CD14-positive monocyte (primary cell): ENCODE data around the gene CCDC88A. TPM values are rescaled to one million over a fixed set of nuclear protein-coding genes. Genes with fewer than 3 reads are reported as not detected.

Source experiments
- DNase-seq, 3 donors: peaks; one replicate each; pipeline ENCODE4 v3.0.0-alpha.2; 2011 to 2022
- H2AFZ ChIP-seq: 2 replicates; pipeline ENCODE4 v1.6.0; 2012; ENCODE audit warnings: mild to moderate bottlenecking, low read depth, low read length, inconsistent platforms; ENCODE audit not compliant: insufficient read depth, poor library complexity, severe bottlenecking
- H3K27ac ChIP-seq, 2 donors: 1 replicate in 1 of 2; 2 replicates in 1 of 2; pipeline ENCODE4 v1.5.1; 2012 to 2013; ENCODE audit warnings: low read length in 2 of 2, control low read depth in 1 of 2, inconsistent platforms in 1 of 2, low read depth in 1 of 2, mild to moderate bottlenecking in 1 of 2
- H3K27me3 ChIP-seq, 2 donors: one replicate each; pipeline versions ENCODE4 v1.6.0 to v1.6.1; 2011 to 2013; ENCODE audit warnings: low read length in 2 of 2; ENCODE audit not compliant: control insufficient read depth in 2 of 2, insufficient read depth in 2 of 2
- H3K36me3 ChIP-seq, 2 donors: replicated peaks in 1 of 2; 1 replicate in 1 of 2; 2 replicates in 1 of 2; pipeline versions ENCODE4 v1.5.1 to v1.6.1; 2012 to 2013; ENCODE audit warnings: low read length in 2 of 2, control low read depth in 1 of 2, inconsistent platforms in 1 of 2, mild to moderate bottlenecking in 1 of 2; ENCODE audit not compliant: insufficient read depth in 2 of 2, control insufficient read depth in 1 of 2
- H3K4me1 ChIP-seq, 2 donors: 1 replicate in 1 of 2; 2 replicates in 1 of 2; pipeline versions ENCODE4 v1.5.1 to v1.6.1; 2012 to 2013; ENCODE audit warnings: low read length in 2 of 2, control low read depth in 1 of 2, inconsistent platforms in 1 of 2, mild to moderate bottlenecking in 1 of 2, moderate library complexity in 1 of 2; ENCODE audit not compliant: insufficient read depth in 2 of 2, control insufficient read depth in 1 of 2
- H3K4me2 ChIP-seq: replicated peaks from 2 replicates; pipeline ENCODE3; 2012; ENCODE audit warnings: low read length, moderate library complexity, mild to moderate bottlenecking; ENCODE audit not compliant: poor library complexity, severe bottlenecking; ENCODE audit errors: extremely low read depth
- H3K4me3 ChIP-seq, 3 experiments: fragments of 200-600 bp in 1 of 3; sonication (generic) in 1 of 3; replicated peaks in 1 of 3; 1 replicate in 2 of 3; 2 replicates in 1 of 3; pipeline ENCODE4 v1.5.1; 2011 to 2013; ENCODE audit warnings: low read length in 3 of 3, mild to moderate bottlenecking in 3 of 3, control low read depth in 2 of 3, low read depth in 2 of 3, inconsistent platforms in 1 of 3, moderate library complexity in 1 of 3
- H3K79me2 ChIP-seq: 2 replicates; pipeline ENCODE4 v1.6.0; 2012; ENCODE audit warnings: mild to moderate bottlenecking, control low read depth, inconsistent platforms, low read length, moderate library complexity; ENCODE audit not compliant: insufficient read depth
- H3K9ac ChIP-seq: 2 replicates; pipeline ENCODE4 v1.6.0; 2017; ENCODE audit warnings: low read length, mild to moderate bottlenecking; ENCODE audit not compliant: insufficient read depth, poor library complexity, severe bottlenecking
- H3K9me3 ChIP-seq, 2 donors: replicated peaks in 1 of 2; 1 replicate in 1 of 2; 2 replicates in 1 of 2; pipeline versions ENCODE4 v1.5.1 to v1.6.1; 2012 to 2013; ENCODE audit warnings: low read length in 2 of 2, control low read depth in 1 of 2; ENCODE audit not compliant: control insufficient read depth in 1 of 2, insufficient read depth in 1 of 2
- H4K20me1 ChIP-seq: 2 replicates; pipeline ENCODE4 v1.6.0; 2012; ENCODE audit warnings: mild to moderate bottlenecking, low read length, control low read depth, moderate library complexity; ENCODE audit not compliant: insufficient read depth
- H3K27ac Mint-ChIP-seq, 7 donors: one replicate each; pipeline ENCODE4 v1.8.0; 2020; ENCODE audit warnings: mild to moderate bottlenecking in 7 of 7, mixed read lengths in 7 of 7, moderate library complexity in 6 of 7, inconsistent platforms in 2 of 7
- H3K27me3 Mint-ChIP-seq, 3 donors: one replicate each; pipeline ENCODE4 v1.8.0; 2021 to 2022; ENCODE audit warnings: low read depth in 3 of 3, mild to moderate bottlenecking in 3 of 3, mixed read lengths in 3 of 3, moderate library complexity in 3 of 3, inconsistent platforms in 1 of 3
- H3K36me3 Mint-ChIP-seq, 2 donors: one replicate each; pipeline ENCODE4 v1.8.0; 2020; ENCODE audit warnings: mixed read lengths in 2 of 2, inconsistent platforms in 1 of 2, mild to moderate bottlenecking in 1 of 2
- H3K4me1 Mint-ChIP-seq: one replicate; pipeline ENCODE4 v1.8.0; 2020; ENCODE audit warnings: mild to moderate bottlenecking, mixed read lengths
- H3K4me3 Mint-ChIP-seq, 2 donors: one replicate each; pipeline ENCODE4 v1.8.0; 2020; ENCODE audit warnings: mild to moderate bottlenecking in 2 of 2, mixed read lengths in 2 of 2, moderate library complexity in 1 of 2
- H3K9me3 Mint-ChIP-seq, 7 donors: one replicate each; pipeline ENCODE4 v1.8.0; 2020 to 2022; ENCODE audit warnings: mixed read lengths in 7 of 7, mild to moderate bottlenecking in 6 of 7, moderate library complexity in 6 of 7, inconsistent platforms in 2 of 7
- WGBS: methylation state at CpG from one replicate; pipeline ENCODE4 v1.1.5; 2013; ENCODE audit warnings: missing lambda C conversion rate; ENCODE audit not compliant: insufficient coverage; 5-methylcytosine and 5-hydroxymethylcytosine counted together
- intact Hi-C, 2 donors: fragments of 100-400 bp; cut with micrococcal nuclease; formaldehyde crosslinking; loops; one replicate each; pipeline versions ENCODE4 v1.15.0 to v1.15.1; 2023
- polyA plus RNA-seq, 3 donors: library from polyadenylated mRNA; depleted of rRNA in 1 of 3; unstranded in 2 of 3; stranded (reverse) in 1 of 3; fragments of 300-500 nt in 2 of 3; fragments of >200 nt in 1 of 3; fragmentation: Illumina TruSeq in 2 of 3; gene quantifications; 1 replicate in 2 of 3; 2 replicates in 1 of 3; pipeline ENCODE4 v1.2.3, GENCODE V29; 2012 to 2021
- TF ChIP-seq, protein P1 (sequence below): fragments of 200-600 bp; IDR thresholded peaks from one replicate; pipeline ENCODE4 v1.8.0; 2022; ENCODE audit warnings: antibody characterized with exemption, mild to moderate bottlenecking

Gene CCDC88A
- polyA plus RNA-seq, 3 donors, result 9.9 to 57.1 (median 17.9) TPM

DNA sequence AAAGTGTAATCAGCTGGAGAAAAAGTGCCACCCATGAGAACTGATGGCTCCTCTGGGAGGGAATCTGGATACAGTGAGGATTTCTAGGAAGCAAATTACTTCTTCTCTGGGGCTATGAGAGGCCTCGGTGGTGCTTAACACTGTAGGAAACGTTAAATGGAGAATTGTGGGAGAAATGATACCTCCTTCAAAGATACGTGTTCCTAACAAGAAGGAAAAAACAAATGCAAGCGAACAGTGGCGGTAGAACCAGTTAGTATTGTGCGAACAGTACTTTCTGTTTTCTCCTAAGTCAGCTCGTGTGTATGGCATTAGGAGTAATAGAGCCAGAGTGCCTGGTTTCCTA is 150.0 kb downstream of the CCDC88A start:
- Histone ChIP-seq H3K79me2 (no peaks in the 10 kb centered on the region), H4K20me1 (no peaks in the 10 kb centered on the region), H3K4me1 (peaks cover 14 to 19% of the 10 kb centered on the region in 2 donors), H3K36me3 (peaks cover 5 to 20% of the 10 kb centered on the region in 2 donors), H3K4me2 (peak overlapping the region; percentile 84), H3K4me3 (peak overlapping the region; percentile 56 to 88 (median 88)), H3K9me3 (no peaks in the 10 kb centered on the region), H3K27me3 (no peaks in the 10 kb centered on the region), H2AFZ (peak overlapping the region; percentile 95), H3K9ac (peak overlapping the region; percentile 85), H3K27ac (peak overlapping the region in 1 of 2 donors; percentile 95)
- Mint-ChIP-seq H3K27ac (peak overlapping the region; percentile 93 to 97 (median 97)), H3K9me3 (peaks cover 0 to 1% (median 0%) of the 10 kb centered on the region in 7 donors), H3K4me1 (peaks cover 19% of the 10 kb centered on the region), H3K4me3 (peak overlapping the region; percentile 93 to 96), H3K36me3 (peaks cover 12 to 16% of the 10 kb centered on the region in 2 donors), H3K27me3 (peaks cover 0 to 8% (median 2%) of the 10 kb centered on the region in 3 donors)
- WGBS, result no CpG with 5 or more reads among the region's 7 CpGs
- DNase-seq, result no peak
- intact Hi-C loops, result no loop called here
- TF ChIP-seq, protein P1, sequence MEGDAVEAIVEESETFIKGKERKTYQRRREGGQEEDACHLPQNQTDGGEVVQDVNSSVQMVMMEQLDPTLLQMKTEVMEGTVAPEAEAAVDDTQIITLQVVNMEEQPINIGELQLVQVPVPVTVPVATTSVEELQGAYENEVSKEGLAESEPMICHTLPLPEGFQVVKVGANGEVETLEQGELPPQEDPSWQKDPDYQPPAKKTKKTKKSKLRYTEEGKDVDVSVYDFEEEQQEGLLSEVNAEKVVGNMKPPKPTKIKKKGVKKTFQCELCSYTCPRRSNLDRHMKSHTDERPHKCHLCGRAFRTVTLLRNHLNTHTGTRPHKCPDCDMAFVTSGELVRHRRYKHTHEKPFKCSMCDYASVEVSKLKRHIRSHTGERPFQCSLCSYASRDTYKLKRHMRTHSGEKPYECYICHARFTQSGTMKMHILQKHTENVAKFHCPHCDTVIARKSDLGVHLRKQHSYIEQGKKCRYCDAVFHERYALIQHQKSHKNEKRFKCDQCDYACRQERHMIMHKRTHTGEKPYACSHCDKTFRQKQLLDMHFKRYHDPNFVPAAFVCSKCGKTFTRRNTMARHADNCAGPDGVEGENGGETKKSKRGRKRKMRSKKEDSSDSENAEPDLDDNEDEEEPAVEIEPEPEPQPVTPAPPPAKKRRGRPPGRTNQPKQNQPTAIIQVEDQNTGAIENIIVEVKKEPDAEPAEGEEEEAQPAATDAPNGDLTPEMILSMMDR, result no peak

DNA sequence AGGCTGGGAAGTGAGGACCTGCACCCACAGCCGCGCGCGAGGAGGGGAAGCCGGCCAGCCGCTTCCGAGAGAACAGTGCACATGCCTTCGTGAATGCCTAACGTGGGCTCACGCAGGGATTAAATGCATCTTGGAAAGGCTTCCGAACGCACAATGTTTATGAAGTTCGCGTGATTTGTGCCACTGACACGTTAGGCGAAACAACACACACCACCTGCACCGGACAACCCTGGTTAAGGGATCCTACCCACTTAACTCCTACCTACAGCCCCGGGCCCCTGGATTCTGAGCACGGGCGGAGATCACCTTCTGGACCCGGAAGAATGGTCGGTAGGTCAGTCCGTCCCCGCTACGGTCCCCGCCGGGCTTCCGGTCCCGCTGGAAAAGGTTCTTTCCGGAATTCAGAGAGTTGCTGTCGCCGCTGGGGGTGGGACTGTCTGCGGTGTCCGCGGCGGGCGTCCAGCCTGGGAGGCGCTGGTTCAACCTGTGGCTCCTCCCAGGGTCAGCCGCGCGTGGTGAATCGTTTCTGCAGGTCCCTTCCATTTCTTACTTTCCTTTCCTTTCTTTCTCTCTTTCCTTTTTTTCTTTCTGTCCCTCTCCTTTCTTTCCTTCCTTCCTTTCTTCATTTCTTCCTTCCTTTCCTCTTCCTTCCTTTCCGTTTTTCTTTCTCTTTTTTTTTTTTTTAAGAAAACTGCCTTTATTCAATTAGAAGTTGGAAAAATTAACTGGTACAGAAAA is 150.6 kb downstream of the CCDC88A start, which contains the start of gene MTIF2:
MTIF2 (minus strand) TSS at position 325 of the 738 bp plus-strand sequence. CDS start 5,373 bp downstream, outside the sequence.
- peaks cover 17 to 22% of the 10 kb centered on the region in 2 donors for H3K36me3 Mint-ChIP-seq
- peaks cover 10 to 26% of the 10 kb centered on the region in 2 donors for H3K36me3 ChIP-seq
- peak within 1 kb of the TSS; percentile 95 for H3K27ac ChIP-seq
- no peaks in the 10 kb centered on the region for H4K20me1 ChIP-seq
- H3K9me3 ChIP-seq, result no peaks in the 10 kb centered on the region
- peaks cover 0 to 1% (median 0%) of the 10 kb centered on the region in 7 donors for H3K9me3 Mint-ChIP-seq
- peaks cover 0 to 6% (median 0%) of the 10 kb centered on the region in 3 donors for H3K27me3 Mint-ChIP-seq
- TF ChIP-seq, protein P1, result no peak
- peaks cover 19% of the 10 kb centered on the region for H3K4me1 Mint-ChIP-seq
- H3K27me3 ChIP-seq, result no peaks in the 10 kb centered on the region
- peak within 1 kb of the TSS; percentile 84 for H3K4me2 ChIP-seq
- H3K4me3 Mint-ChIP-seq, result peak within 1 kb of the TSS; percentile 93 to 96
- H3K79me2 ChIP-seq, result no peaks in the 10 kb centered on the region
- H3K27ac Mint-ChIP-seq, result peak within 1 kb of the TSS; percentile 93 to 97 (median 97)
- peak within 1 kb of the TSS; percentile 56 to 88 (median 88) for H3K4me3 ChIP-seq
- under 1% methylated on average over 41 of the region's 43 CpGs for WGBS
- peak within 1 kb of the TSS; percentile 95 for H2AFZ ChIP-seq
- peaks cover 14 to 19% of the 10 kb centered on the region in 2 donors for H3K4me1 ChIP-seq
- DNase-seq, result peak; percentile 89 to 93 (median 91)
- H3K9ac ChIP-seq, result peak within 1 kb of the TSS; percentile 85
- intact Hi-C loops, result no loop called here
